Middle frontal gyrus (tissue), 1 donor: ENCODE measurements around the gene CLNK.

Source experiments
- DNase-seq: peaks from one replicate; pipeline ENCODE4 v3.0.0-alpha.2; 2015; ENCODE audit warnings: low spot score; ENCODE audit errors: extremely low spot score

Gene CLNK

GRCh38 chr4:10524196-10524833, 160.3 kb downstream of the CLNK start:
- no peak for DNase-seq

- DNase-seq, result no peak
These were observed 163.1 kb downstream of the CLNK start for GRCh38 chr4:10521424-10521823.

GRCh38 chr4:10509733-10510132, 174.8 kb downstream of the CLNK start:
- no peak for DNase-seq

- no peak for DNase-seq
These were observed 178.5 kb downstream of the CLNK start for GRCh38 chr4:10506077-10506476.

- no peak for DNase-seq
These were observed 179.9 kb downstream of the CLNK start for GRCh38 chr4:10504570-10505179.

GRCh38 chr4:10502717-10503116, 181.9 kb downstream of the CLNK start:
- no peak for DNase-seq

- DNase-seq, result no peak
These were observed 183.8 kb downstream of the CLNK start for GRCh38 chr4:10500776-10501175.

- no peak for DNase-seq
These were observed 188.4 kb downstream of the CLNK start for GRCh38 chr4:10496200-10496599.

GRCh38 chr4:10495651-10496050, 188.9 kb downstream of the CLNK start:
- no peak for DNase-seq

GRCh38 chr4:10492464-10492863, 192.1 kb downstream of the CLNK start:
- no peak for DNase-seq

GRCh38 chr4:10491401-10491800, 193.2 kb downstream of the CLNK start:
- no peak for DNase-seq

- no peak for DNase-seq
These were observed 193.6 kb downstream of the CLNK start for GRCh38 chr4:10490996-10491395.

GRCh38 chr4:10482913-10483312, 201.7 kb downstream of the CLNK start:
- DNase-seq, result no peak

GRCh38 chr4:10480616-10481015, 204.0 kb downstream of the CLNK start:
- DNase-seq, result no peak

GRCh38 chr4:10478621-10479020, 205.9 kb downstream of the CLNK start:
- DNase-seq, result no peak

GRCh38 chr4:10470505-10470904, 214.1 kb downstream of the CLNK start:
- DNase-seq, result no peak

- no peak for DNase-seq
These were observed 218.4 kb downstream of the CLNK start for GRCh38 chr4:10466161-10466560.

- no peak for DNase-seq
These were observed 221.7 kb downstream of the CLNK start for GRCh38 chr4:10462876-10463275.

GRCh38 chr4:10461850-10462400, 222.6 kb downstream of the CLNK start:
- no peak for DNase-seq

- no peak for DNase-seq
These were observed 223.3 kb downstream of the CLNK start for GRCh38 chr4:10461091-10461849.

- no peak for DNase-seq
These were observed 224.1 kb downstream of the CLNK start for GRCh38 chr4:10460313-10461047.

- DNase-seq, result no peak
These were observed 225.3 kb downstream of the CLNK start for GRCh38 chr4:10459305-10459704.
